ENCODE measurements around the gene FBXO46. TPM values are rescaled to one million over a fixed set of nuclear protein-coding genes. Genes with fewer than 3 reads are reported as not detected.

Gene FBXO46
- total and polyA plus RNA-seq, 12 donors, result 5.2 to 13.5 (median 9.1) TPM

DNA sequence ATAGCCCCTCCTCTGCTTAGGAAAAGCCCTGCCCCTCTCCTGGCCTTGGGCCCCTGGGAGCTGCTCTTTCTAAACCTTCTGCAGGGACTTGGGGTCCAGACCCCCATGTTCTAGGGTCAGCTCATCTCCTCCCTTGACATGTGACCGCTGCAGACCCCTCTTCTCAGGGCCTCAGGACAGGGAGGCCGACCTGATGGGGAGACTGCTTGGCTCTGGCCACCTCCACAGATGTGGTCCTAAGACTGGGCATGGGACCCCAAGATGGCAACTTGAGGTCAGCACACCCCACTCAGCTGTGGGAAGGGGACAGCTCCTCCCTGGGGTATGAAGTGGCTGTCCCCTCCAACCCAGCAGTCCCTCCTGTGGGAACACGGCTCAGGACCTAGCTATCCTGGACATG is 42.2 kb upstream of the FBXO46 start:
- Histone ChIP-seq H3K9me3 (no peaks in the 10 kb centered on the region), H3K27ac (peak overlapping the region in 3 of 10 donors; percentile 7 to 39 (median 12)), H3K4me3 (no peak overlapping the region), H3K27me3 (peaks cover 0 to 70% (median 0%) of the 10 kb centered on the region in 7 donors), H3K4me1 (peaks cover 4 to 29% (median 8%) of the 10 kb centered on the region in 9 donors), H3K36me3 (peaks cover 0 to 67% (median 24%) of the 10 kb centered on the region in 9 donors)
- TF ChIP-seq, protein P1, sequence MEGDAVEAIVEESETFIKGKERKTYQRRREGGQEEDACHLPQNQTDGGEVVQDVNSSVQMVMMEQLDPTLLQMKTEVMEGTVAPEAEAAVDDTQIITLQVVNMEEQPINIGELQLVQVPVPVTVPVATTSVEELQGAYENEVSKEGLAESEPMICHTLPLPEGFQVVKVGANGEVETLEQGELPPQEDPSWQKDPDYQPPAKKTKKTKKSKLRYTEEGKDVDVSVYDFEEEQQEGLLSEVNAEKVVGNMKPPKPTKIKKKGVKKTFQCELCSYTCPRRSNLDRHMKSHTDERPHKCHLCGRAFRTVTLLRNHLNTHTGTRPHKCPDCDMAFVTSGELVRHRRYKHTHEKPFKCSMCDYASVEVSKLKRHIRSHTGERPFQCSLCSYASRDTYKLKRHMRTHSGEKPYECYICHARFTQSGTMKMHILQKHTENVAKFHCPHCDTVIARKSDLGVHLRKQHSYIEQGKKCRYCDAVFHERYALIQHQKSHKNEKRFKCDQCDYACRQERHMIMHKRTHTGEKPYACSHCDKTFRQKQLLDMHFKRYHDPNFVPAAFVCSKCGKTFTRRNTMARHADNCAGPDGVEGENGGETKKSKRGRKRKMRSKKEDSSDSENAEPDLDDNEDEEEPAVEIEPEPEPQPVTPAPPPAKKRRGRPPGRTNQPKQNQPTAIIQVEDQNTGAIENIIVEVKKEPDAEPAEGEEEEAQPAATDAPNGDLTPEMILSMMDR (IDR thresholded peaks at IDR 0.05), result no peak
- ATAC-seq, result no peak
- 86 to 90% methylated on average over 3 of the region's 3 CpGs for WGBS, 2 donors
- no peak for DNase-seq
- intact Hi-C loops (cut with DNase I), result no loop called here

DNA sequence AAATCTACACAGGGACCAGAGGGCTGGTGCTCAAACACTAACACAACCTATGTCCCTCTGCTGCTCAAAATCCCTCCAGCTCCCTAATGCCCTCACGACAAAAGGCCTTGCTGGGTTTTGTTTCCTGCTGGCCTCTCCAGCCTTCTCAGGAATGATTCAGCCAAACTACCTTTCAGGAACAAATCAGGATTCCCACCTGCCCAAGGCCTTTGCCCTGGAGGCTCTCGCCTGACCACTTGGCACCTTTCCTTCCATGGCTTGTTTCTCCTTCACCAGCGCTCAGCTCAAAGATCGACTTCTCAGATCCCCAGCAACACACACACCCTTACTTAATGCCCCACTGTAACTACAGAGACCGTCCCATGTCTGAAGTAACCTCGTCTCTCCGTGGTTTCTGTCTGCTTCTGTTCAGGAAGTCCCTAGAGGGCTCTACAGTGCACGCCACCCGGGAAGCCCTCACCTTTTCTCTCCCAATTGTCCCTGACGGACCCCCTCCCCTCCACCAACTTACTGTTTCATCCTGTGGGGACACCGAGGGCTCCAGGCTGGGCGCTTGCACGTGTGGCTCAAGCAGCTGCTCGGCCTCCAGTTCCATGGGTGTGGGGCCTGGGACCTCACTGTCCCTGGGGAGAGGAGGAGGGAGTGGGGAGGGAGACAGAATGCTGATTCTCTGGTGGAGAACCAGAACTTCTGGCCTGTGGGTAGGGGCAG is 41.6 kb upstream of the FBXO46 start:
- Histone ChIP-seq H3K36me3 (peaks cover 0 to 61% (median 18%) of the 10 kb centered on the region in 9 donors), H3K4me1 (peaks cover 4 to 32% (median 13%) of the 10 kb centered on the region in 9 donors), H3K9me3 (no peaks in the 10 kb centered on the region), H3K4me3 (no peak overlapping the region), H3K27me3 (peaks cover 0 to 70% (median 0%) of the 10 kb centered on the region in 7 donors), H3K27ac (peak overlapping the region in 1 of 10 donors; percentile 12)
- ATAC-seq, result no peak
- intact Hi-C loops (cut with DNase I), result no loop called here
- 75 to 76% methylated on average over 14 of the region's 14 CpGs for WGBS, 2 donors
- DNase-seq, result no peak
- TF ChIP-seq, protein P1 (IDR thresholded peaks at IDR 0.05), result no peak

DNA sequence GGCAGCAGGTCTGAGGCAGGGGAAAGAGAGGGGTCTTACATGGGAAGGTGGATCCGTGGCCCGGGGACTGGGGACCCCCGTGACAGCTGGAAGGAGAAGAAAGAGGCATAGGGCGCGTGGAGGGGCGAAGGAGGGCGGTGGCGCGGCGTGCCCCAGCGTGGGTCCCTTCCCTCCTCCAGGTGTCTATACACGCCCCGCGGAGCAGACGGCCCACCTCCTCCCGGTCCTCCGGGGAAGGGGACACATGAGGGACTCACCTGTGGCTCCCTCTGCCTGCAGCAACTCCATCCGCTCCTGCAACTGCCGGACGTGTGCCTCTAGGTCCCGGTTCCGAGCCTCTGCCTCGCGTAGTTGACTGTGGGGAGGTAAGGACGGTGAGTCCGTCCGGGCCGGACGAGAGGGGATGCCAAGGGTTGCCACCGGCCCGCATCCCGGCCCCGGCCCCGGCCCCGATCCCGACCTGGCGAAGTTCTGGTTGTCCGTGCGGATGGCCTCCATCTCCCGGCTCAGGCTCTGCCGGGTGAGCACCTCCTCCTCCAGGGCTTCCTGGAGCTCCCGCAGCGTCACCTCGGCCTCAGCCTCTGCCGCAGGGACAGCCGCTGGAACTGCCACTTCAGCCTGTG is 40.7 kb upstream of the FBXO46 start:
- DNase-seq, result peak in 1 of 2 donors; percentile 31
- intact Hi-C loops (cut with DNase I), result loop anchor here in 5 of 10 donors (2.0 kb wide), 3 partner anchors 21 to 79 kb away; partner anchors contain the start of genes DMWD (in 1 of the 5) and QPCTL (in 1 of the 5)
- ATAC-seq, result no peak
- H3K4me1 ChIP-seq, result peaks cover 8 to 41% (median 21%) of the 10 kb centered on the region in 9 donors
- WGBS, 2 donors, result 79 to 86% methylated on average over 42 to 46 of the region's 46 CpGs
- H3K27ac ChIP-seq, result peak overlapping the region in 9 of 10 donors; percentile 80 to 100 (median 97)
- H3K4me3 ChIP-seq, result peak overlapping the region in 6 of 10 donors; percentile 75 to 94 (median 90)
- peaks cover 0 to 52% (median 10%) of the 10 kb centered on the region in 9 donors for H3K36me3 ChIP-seq
- H3K9me3 ChIP-seq, result no peaks in the 10 kb centered on the region
- H3K27me3 ChIP-seq, result peaks cover 0 to 70% (median 0%) of the 10 kb centered on the region in 7 donors
- TF ChIP-seq, protein P1 (IDR thresholded peaks at IDR 0.05), result no peak

Data from heart right ventricle (tissue), 16 donors.